ENCODE measurements around the gene PRM1.
"Not testable (repeated sequence)": the region's sequence is repeated elsewhere in the genome, so short reads cannot be mapped to it uniquely, and the experiment has no call there.

Gene PRM1

GRCh38 chr16:11298143-11298900 lies 17.2 kb upstream of the PRM1 start:
- no peak for DNase-seq (ENCODE audit: low read depth in 2 of 2)

- DNase-seq (ENCODE audit: low read depth in 2 of 2): peak; percentile 38 to 47
Observed at GRCh38 chr16:11297492-11298142, 16.5 kb upstream of the PRM1 start.

- no peak for DNase-seq (ENCODE audit: low read depth in 2 of 2)
Observed at GRCh38 chr16:11296706-11297491, 15.8 kb upstream of the PRM1 start.

- DNase-seq (ENCODE audit: low read depth in 2 of 2): no peak
Observed at GRCh38 chr16:11296351-11296705, 15.2 kb upstream of the PRM1 start.

GRCh38 chr16:11295672-11296071 lies 14.5 kb upstream of the PRM1 start:
- no peak for DNase-seq (ENCODE audit: low read depth in 2 of 2)

- DNase-seq (ENCODE audit: low read depth in 2 of 2): no peak
Observed at GRCh38 chr16:11292076-11292748, 11.1 kb upstream of the PRM1 start.

- DNase-seq (ENCODE audit: low read depth in 2 of 2): no peak
Observed at GRCh38 chr16:11291091-11291703, 10.1 kb upstream of the PRM1 start.

GRCh38 chr16:11290102-11290893 lies 9.2 kb upstream of the PRM1 start:
- DNase-seq (ENCODE audit: low read depth in 2 of 2): no peak

GRCh38 chr16:11289696-11290095 lies 8.6 kb upstream of the PRM1 start:
- DNase-seq (ENCODE audit: low read depth in 2 of 2): not testable (repeated sequence)

- DNase-seq (ENCODE audit: low read depth in 2 of 2): no peak
Observed at GRCh38 chr16:11289202-11289601, 8.1 kb upstream of the PRM1 start.

GRCh38 chr16:11285842-11286241 lies 4.7 kb upstream of the PRM1 start:
- no peak for DNase-seq (ENCODE audit: low read depth in 2 of 2)

- no peak for DNase-seq (ENCODE audit: low read depth in 2 of 2)
Observed at GRCh38 chr16:11283820-11284248, 2.7 kb upstream of the PRM1 start.

- no peak for DNase-seq (ENCODE audit: low read depth in 2 of 2)
Observed at GRCh38 chr16:11278681-11279628, 2.2 kb downstream of the PRM1 start.

- DNase-seq (ENCODE audit: low read depth in 2 of 2): no peak
Observed at GRCh38 chr16:11277607-11278337, 3.4 kb downstream of the PRM1 start.

- DNase-seq (ENCODE audit: low read depth in 2 of 2): no peak
Observed at GRCh38 chr16:11276896-11277593, 4.1 kb downstream of the PRM1 start.

- no peak for DNase-seq (ENCODE audit: low read depth in 2 of 2)
Observed at GRCh38 chr16:11276143-11276895, 4.8 kb downstream of the PRM1 start, which contains the start of gene PRM2. TSS of gene PRM2 (minus strand) at chr16:11276480. CDS start at chr16:11276370, 110 bp downstream.

- no peak for DNase-seq (ENCODE audit: low read depth in 2 of 2)
Observed at GRCh38 chr16:11274964-11275363, 6.2 kb downstream of the PRM1 start.

All from stimulated activated CD4-positive, alpha-beta T cell treated with anti-CD3 and anti-CD28 coated beads, Interleukin-15, amount 100 ng/mL, for 48 hours (primary cell).